ENCODE data around the gene USP3. TPM values are rescaled to one million over a fixed set of nuclear protein-coding genes. Genes with fewer than 3 reads are reported as not detected.
A peak's percentile ranks its signal among the peaks of the same experiment; 100 is the strongest.

The USP3 gene
- polyA plus RNA-seq, 1 donor (not counting 4 experiments of a cell fraction or from before 2014, with no cell fraction given), result 16.2 TPM

GRCh38 chr15:63597821-63598220 is 93.4 kb downstream of the USP3 start:
- Histone ChIP-seq H3K27me3 (ENCODE audit: control insufficient read depth, extremely low read depth, insufficient read depth, low read length) (no peaks in the 10 kb centered on the region), H3K4me3 (ENCODE audit: control insufficient read depth in 2 of 3, extremely low read depth in 1 of 3, insufficient read depth in 2 of 3, low read depth in 1 of 3, low read length in 3 of 3) (no peak overlapping the region), H3K4me2 (ENCODE audit: control insufficient read depth, extremely low read depth, insufficient read depth, low read depth, low read length) (no peak overlapping the region), H3K4me1 (ENCODE audit: control insufficient read depth, extremely low read depth, insufficient read depth, low read length) (peaks cover 24% of the 10 kb centered on the region), H3K79me2 (ENCODE audit: control insufficient read depth, insufficient read depth, low read length) (no peaks in the 10 kb centered on the region), H3K9me1 (ENCODE audit: control insufficient read depth, extremely low read depth, insufficient read depth, low read length) (no peaks in the 10 kb centered on the region), H3K36me3 (ENCODE audit: control insufficient read depth in 2 of 2, extremely low read depth in 1 of 2, insufficient read depth in 2 of 2, low read length in 2 of 2) (peaks cover 0 to 2% of the 10 kb centered on the region in 2 experiments), H3K9ac (ENCODE audit: control insufficient read depth, extremely low read depth, insufficient read depth, low read length) (no peak overlapping the region), H3K27ac (ENCODE audit: control insufficient read depth, insufficient read depth, low read length) (no peak overlapping the region), H4K20me1 (ENCODE audit: control insufficient read depth, extremely low read depth, insufficient read depth, low read length) (no peaks in the 10 kb centered on the region), H3K9me3 (ENCODE audit: control insufficient read depth, low read depth, low read length) (no peaks in the 10 kb centered on the region), H2AFZ (ENCODE audit: control insufficient read depth, low read length) (no peak overlapping the region)
- dilution Hi-C loops (cut with MboI; ENCODE audit: extremely low pct_ligation_motif_present, low sequenced_read_pairs), result no loop called here
- FAIRE-seq, result no peak
- no peak for TF ChIP-seq CTCF (optimal IDR thresholded peaks at IDR 0.05 in 1 of 3, IDR thresholded peaks at IDR 0.05 in 1 of 3, conservative IDR thresholded peaks at IDR 0.05 in 1 of 3; ENCODE audit: extremely low read depth in 1 of 3, insufficient read depth in 2 of 3, low read length in 3 of 3)
- no peak for DNase-seq (ENCODE audit: low read depth, low spot score)

GRCh38 chr15:63598473-63599400 is 94.3 kb downstream of the USP3 start:
- DNase-seq (ENCODE audit: low read depth, low spot score) (no peak), FAIRE-seq (no peak)
- H3K79me2 ChIP-seq (ENCODE audit: control insufficient read depth, insufficient read depth, low read length), result no peaks in the 10 kb centered on the region
- H3K9me1 ChIP-seq (ENCODE audit: control insufficient read depth, extremely low read depth, insufficient read depth, low read length), result no peaks in the 10 kb centered on the region
- no peaks in the 10 kb centered on the region for H3K27me3 ChIP-seq (ENCODE audit: control insufficient read depth, extremely low read depth, insufficient read depth, low read length)
- TF ChIP-seq EZH2 (IDR thresholded peaks at IDR 0.05; ENCODE audit: low read length), result no peak
- TF ChIP-seq CTCF (optimal IDR thresholded peaks at IDR 0.05 in 1 of 3, IDR thresholded peaks at IDR 0.05 in 1 of 3, conservative IDR thresholded peaks at IDR 0.05 in 1 of 3; ENCODE audit: extremely low read depth in 1 of 3, insufficient read depth in 2 of 3, low read length in 3 of 3), result no peak
- dilution Hi-C loops (cut with MboI; ENCODE audit: extremely low pct_ligation_motif_present, low sequenced_read_pairs), result no loop called here
- H3K4me2 ChIP-seq (ENCODE audit: control insufficient read depth, extremely low read depth, insufficient read depth, low read depth, low read length), result peak overlapping the region; percentile 93
- H3K27ac ChIP-seq (ENCODE audit: control insufficient read depth, insufficient read depth, low read length), result peak overlapping the region; percentile 63
- peak overlapping the region; percentile 84 for H3K9ac ChIP-seq (ENCODE audit: control insufficient read depth, extremely low read depth, insufficient read depth, low read length)
- H3K9me3 ChIP-seq (ENCODE audit: control insufficient read depth, low read depth, low read length), result no peaks in the 10 kb centered on the region
- H3K36me3 ChIP-seq (ENCODE audit: control insufficient read depth in 2 of 2, extremely low read depth in 1 of 2, insufficient read depth in 2 of 2, low read length in 2 of 2), result peaks cover 0 to under 1% of the 10 kb centered on the region in 2 experiments
- H3K4me1 ChIP-seq (ENCODE audit: control insufficient read depth, extremely low read depth, insufficient read depth, low read length), result peaks cover 24% of the 10 kb centered on the region
- H2AFZ ChIP-seq (ENCODE audit: control insufficient read depth, low read length), result no peak overlapping the region
- H3K4me3 ChIP-seq (ENCODE audit: control insufficient read depth in 2 of 3, extremely low read depth in 1 of 3, insufficient read depth in 2 of 3, low read depth in 1 of 3, low read length in 3 of 3), result peak overlapping the region in 1 of 3 experiments; percentile 74
- no peaks in the 10 kb centered on the region for H4K20me1 ChIP-seq (ENCODE audit: control insufficient read depth, extremely low read depth, insufficient read depth, low read length)

All from keratinocyte (primary cell).